Heart right ventricle (tissue), 16 donors: ENCODE data around the gene TMEM121B. TPM values are rescaled to one million over a fixed set of nuclear protein-coding genes. Genes with fewer than 3 reads are reported as not detected.

Experiments
- ATAC-seq, 8 donors: fragments of 200-7000 bp; cut with Tn5 transposase; one replicate each; pipeline ENCODE4 v1.9.1; 2020; ENCODE audit warnings: mild to moderate bottlenecking in 8 of 8, moderate library complexity in 8 of 8, moderate number of reproducible peaks in 1 of 8
- DNase-seq, 2 donors: peaks; one replicate each; pipeline ENCODE4 v3.0.0-alpha.2; 2020
- H3K27ac ChIP-seq, 10 donors: fragments of 200-600 bp; sonication (generic) in 2 of 10; one replicate each; pipeline versions ENCODE4 v1.5.0 to v1.8.0; 2020 to 2022; ENCODE audit warnings: mild to moderate bottlenecking in 3 of 10
- H3K27me3 ChIP-seq, 7 donors: fragments of 200-600 bp; one replicate each; pipeline ENCODE4 v1.8.0; 2021 to 2022; ENCODE audit warnings: mild to moderate bottlenecking in 2 of 7
- H3K36me3 ChIP-seq, 9 donors: fragments of 200-600 bp; sonication (generic) in 1 of 9; one replicate each; pipeline versions ENCODE4 v1.5.0 to v1.8.0; 2020 to 2022; ENCODE audit warnings: mild to moderate bottlenecking in 2 of 9
- H3K4me1 ChIP-seq, 9 donors: fragments of 200-600 bp; sonication (generic) in 1 of 9; one replicate each; pipeline versions ENCODE4 v1.5.0 to v1.8.0; 2020 to 2022; ENCODE audit warnings: mild to moderate bottlenecking in 4 of 9
- H3K4me3 ChIP-seq, 10 donors: fragments of 200-600 bp; sonication (generic) in 2 of 10; one replicate each; pipeline versions ENCODE4 v1.5.0 to v1.8.0; 2020 to 2022; ENCODE audit warnings: mild to moderate bottlenecking in 7 of 10, moderate library complexity in 2 of 10
- H3K9me3 ChIP-seq, 11 donors: fragments of 200-600 bp in 10 of 11; sonication (generic) in 2 of 11; one replicate each; pipeline versions ENCODE4 v1.5.0 to v1.8.0; 2013 to 2022; ENCODE audit warnings: mild to moderate bottlenecking in 2 of 11, control low read depth in 1 of 11, moderate library complexity in 1 of 11
- WGBS, 2 donors: extraction: QIAGEN DNeasy Blood & Tissue Kit; methylation state at CpG; one replicate each; pipeline ENCODE4 v1.1.7; 2013; ENCODE audit warnings: inconsistent platforms in 1 of 2; 5-methylcytosine and 5-hydroxymethylcytosine counted together
- intact Hi-C, 10 donors: fragments of 100-400 bp; cut with DNase I; formaldehyde crosslinking; loops; one replicate each; pipeline versions ENCODE4 v1.11.1 to v1.14.2; 2022
- polyA plus RNA-seq, 2 donors: library from polyadenylated mRNA; stranded (reverse); fragments of 200-250 nt; gene quantifications; one replicate each; pipeline ENCODE4 v1.2.3, GENCODE V29; 2013
- total RNA-seq, 10 donors: library from RNA; stranded (reverse); fragmentation: NEBNext Ultra II Directional in 3 of 10; extraction: Animal tissue kit (Norgen Biotek cat#: 25700) in 3 of 10; gene quantifications; one replicate each; pipeline versions ENCODE4 v1.2.1 to v1.2.4, GENCODE V29; 2021 to 2023
- TF ChIP-seq, protein P1 (sequence below), 9 donors: fragments of 200-600 bp; sonication (generic) in 2 of 9; IDR thresholded peaks; one replicate each; pipeline versions ENCODE4 v1.5.0 to v1.8.0; 2021 to 2022; ENCODE audit warnings: antibody characterized with exemption in 9 of 9, mild to moderate bottlenecking in 5 of 9, moderate library complexity in 1 of 9
- donor health status: Arrhythmogenic right ventricular cardiomyopathy.
- donor health status: ischemic (EF 13 %, LVEDD 7.1; RV severe dilation, severe dysfunction).
- donor health status: healthy with polysubstance abuse.
- donor health status: DM: no; HTN: yes; CAD: no.
- donor health status: DM: no; HTN: no; CAD: no.
- donor health status: ischemic (EF 25% LVEDD 6.9; RV normal size, moderate dysfunction).
- donor health status: ischemic (EF 25% LVEDD 5.7; RV mildly dilated, moderate dysfunction).
- donor health status: healthy.
- donor health status: DM: yes; HTN: yes; CAD: no.
- donor health status: Ischemic cardiomyopathy.
- donor health status: ischemic (EF 35%, LVEDD 5.7; RV mildly dilated, moderate dysfunction).
- donor health status: nonischemic (EF 11% LVEDD 7.7; RV severe dilation, severe dysfunction).
- donor health status: DM: yes; HTN: yes; CAD: no.
- donor health status: PGD.
- donor health status: ischemic (EF 29% LVEDD 5.4; RV normal size, mild dysfunction).
- donor health status: nonischemic (EF 23%, LVEDD 6.1; RV moderate dilation, normal function).

Gene TMEM121B
- total and polyA plus RNA-seq, 12 donors = 0.41 to 3.3 (median 1.9) TPM

DNA sequence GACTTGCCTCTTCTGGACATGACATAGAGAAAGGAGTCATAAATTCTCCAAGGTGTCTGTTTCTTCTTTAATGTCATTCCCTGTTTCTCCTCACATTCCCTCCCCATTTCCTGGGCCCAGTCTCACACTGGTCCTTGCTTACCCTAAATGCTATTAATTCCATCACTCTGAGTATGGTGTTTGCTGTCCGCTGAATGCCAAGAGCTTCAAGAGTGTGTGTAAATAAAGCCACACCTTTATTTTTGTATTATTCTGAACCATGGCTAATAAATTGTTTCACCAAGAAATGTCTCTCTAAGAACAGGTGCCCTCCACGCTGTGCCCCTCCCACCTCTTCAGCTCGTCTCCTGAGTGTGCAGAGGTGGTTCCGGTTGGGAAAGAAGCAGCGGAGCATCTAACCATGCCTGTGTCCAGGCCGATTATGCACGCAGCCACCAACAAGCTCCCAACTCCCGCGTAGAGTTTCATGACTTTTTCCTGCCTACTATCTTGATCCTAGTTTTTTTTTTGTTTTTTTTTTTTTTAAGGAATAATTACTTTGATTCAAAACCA is 8.6 kb downstream of the TMEM121B start:
- ATAC-seq (no peak), DNase-seq (no peak)
- Histone ChIP-seq H3K4me1 (peaks cover 0 to 66% (median 4%) of the 10 kb centered on the region in 9 donors), H3K27me3 (no peaks in the 10 kb centered on the region), H3K36me3 (peaks cover 0 to 36% (median 18%) of the 10 kb centered on the region in 9 donors), H3K9me3 (no peaks in the 10 kb centered on the region), H3K4me3 (no peak overlapping the region), H3K27ac (no peak overlapping the region)
- intact Hi-C loops = loop anchor here in 1 of 10 donors (10.0 kb wide), 1 partner anchor 52 kb away; no protein-coding TSS in a partner anchor
- WGBS, 2 donors = 78 to 84% methylated on average over 9 of the region's 9 CpGs
- TF ChIP-seq, protein P1, sequence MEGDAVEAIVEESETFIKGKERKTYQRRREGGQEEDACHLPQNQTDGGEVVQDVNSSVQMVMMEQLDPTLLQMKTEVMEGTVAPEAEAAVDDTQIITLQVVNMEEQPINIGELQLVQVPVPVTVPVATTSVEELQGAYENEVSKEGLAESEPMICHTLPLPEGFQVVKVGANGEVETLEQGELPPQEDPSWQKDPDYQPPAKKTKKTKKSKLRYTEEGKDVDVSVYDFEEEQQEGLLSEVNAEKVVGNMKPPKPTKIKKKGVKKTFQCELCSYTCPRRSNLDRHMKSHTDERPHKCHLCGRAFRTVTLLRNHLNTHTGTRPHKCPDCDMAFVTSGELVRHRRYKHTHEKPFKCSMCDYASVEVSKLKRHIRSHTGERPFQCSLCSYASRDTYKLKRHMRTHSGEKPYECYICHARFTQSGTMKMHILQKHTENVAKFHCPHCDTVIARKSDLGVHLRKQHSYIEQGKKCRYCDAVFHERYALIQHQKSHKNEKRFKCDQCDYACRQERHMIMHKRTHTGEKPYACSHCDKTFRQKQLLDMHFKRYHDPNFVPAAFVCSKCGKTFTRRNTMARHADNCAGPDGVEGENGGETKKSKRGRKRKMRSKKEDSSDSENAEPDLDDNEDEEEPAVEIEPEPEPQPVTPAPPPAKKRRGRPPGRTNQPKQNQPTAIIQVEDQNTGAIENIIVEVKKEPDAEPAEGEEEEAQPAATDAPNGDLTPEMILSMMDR (IDR thresholded peaks at IDR 0.05) = no peak

- H3K27ac ChIP-seq = no peak overlapping the region
- H3K4me3 ChIP-seq = no peak overlapping the region
- WGBS, 2 donors = 74 to 83% methylated on average over 13 of the region's 13 CpGs
- intact Hi-C loops = loop anchor here in 1 of 10 donors (10.0 kb wide), 1 partner anchor 54 kb away; no protein-coding TSS in a partner anchor
- H3K4me1 ChIP-seq = peaks cover 0 to 59% (median 0%) of the 10 kb centered on the region in 9 donors
- H3K9me3 ChIP-seq = no peaks in the 10 kb centered on the region
- TF ChIP-seq, protein P1 (IDR thresholded peaks at IDR 0.05) = no peak
- ATAC-seq = no peak
- H3K36me3 ChIP-seq = peaks cover 0 to 52% (median 18%) of the 10 kb centered on the region in 9 donors
- DNase-seq = no peak
- H3K27me3 ChIP-seq = no peaks in the 10 kb centered on the region
Observed at GRCh38 chr22:17110791-17111550, 10.2 kb downstream of the TMEM121B start.

DNA sequence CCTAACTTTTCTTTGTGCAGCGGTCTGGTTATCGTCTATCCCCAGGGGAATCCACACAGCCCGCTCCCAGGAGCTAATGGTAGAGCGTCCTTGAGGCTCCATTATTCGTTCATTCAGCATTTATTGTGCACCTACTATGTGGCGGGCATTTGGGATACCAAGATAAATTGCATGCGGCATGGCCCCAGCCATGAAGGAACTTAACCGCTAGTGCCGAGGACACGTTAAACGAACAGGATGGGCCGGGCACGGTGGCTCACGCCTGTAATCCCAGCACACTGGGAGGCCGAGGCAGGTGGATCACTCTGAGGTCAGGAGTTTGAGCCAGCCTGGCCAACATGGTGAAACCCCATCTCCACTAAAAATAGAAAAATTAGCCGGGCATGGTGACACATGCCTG is 11.2 kb downstream of the TMEM121B start:
- ATAC-seq (no peak), DNase-seq (no peak)
- Histone ChIP-seq H3K9me3 (no peaks in the 10 kb centered on the region), H3K4me3 (no peak overlapping the region), H3K27ac (no peak overlapping the region), H3K27me3 (no peaks in the 10 kb centered on the region), H3K36me3 (peaks cover 0 to 62% (median 18%) of the 10 kb centered on the region in 9 donors), H3K4me1 (peaks cover 0 to 59% (median 0%) of the 10 kb centered on the region in 9 donors)
- intact Hi-C loops = loop anchor here in 1 of 10 donors (10.0 kb wide), 1 partner anchor 55 kb away; no protein-coding TSS in a partner anchor
- 87 to 91% methylated on average over 16 of the region's 16 CpGs for WGBS, 2 donors
- TF ChIP-seq, protein P1 (IDR thresholded peaks at IDR 0.05) = no peak

DNA sequence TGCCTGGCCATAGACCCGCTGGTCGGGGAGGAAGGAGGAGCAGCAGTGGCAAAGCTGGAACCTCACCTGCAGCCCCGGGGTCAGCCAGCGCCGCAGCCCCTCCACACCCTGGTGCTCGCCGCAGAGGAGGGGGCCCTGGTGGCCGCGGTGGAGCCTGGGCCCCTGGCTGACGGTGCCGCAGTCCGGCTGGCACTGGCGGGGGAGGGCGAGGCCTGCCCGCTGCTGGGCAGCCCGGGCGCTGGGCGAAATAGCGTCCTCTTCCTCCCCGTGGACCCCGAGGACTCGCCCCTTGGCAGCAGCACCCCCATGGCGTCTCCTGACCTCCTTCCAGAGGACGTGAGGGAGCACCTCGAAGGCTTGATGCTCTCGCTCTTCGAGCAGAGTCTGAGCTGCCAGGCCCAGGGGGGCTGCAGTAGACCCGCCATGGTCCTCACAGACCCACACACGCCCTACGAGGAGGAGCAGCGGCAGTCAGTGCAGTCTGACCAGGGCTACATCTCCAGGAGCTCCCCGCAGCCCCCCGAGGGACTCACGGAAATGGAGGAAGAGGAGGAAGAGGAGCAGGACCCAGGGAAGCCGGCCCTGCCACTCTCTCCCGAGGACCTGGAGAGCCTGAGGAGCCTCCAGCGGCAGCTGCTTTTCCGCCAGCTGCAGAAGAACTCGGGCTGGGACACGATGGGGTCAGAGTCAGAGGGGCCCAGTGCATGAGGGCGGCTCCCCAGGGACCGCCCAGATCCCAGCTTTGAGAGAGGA is 11.9 kb downstream of the TMEM121B start:
- DNase-seq = no peak
- peaks cover 0 to 59% (median 0%) of the 10 kb centered on the region in 9 donors for H3K4me1 ChIP-seq
- peak in 1 of 8 donors; percentile 20 for ATAC-seq
- 90 to 91% methylated on average over 42 of the region's 42 CpGs for WGBS, 2 donors
- no peaks in the 10 kb centered on the region for H3K27me3 ChIP-seq
- H3K36me3 ChIP-seq = peaks cover 0 to 68% (median 18%) of the 10 kb centered on the region in 9 donors
- TF ChIP-seq, protein P1 (IDR thresholded peaks at IDR 0.05) = no peak
- intact Hi-C loops = no loop called here
- no peak overlapping the region for H3K27ac ChIP-seq
- H3K9me3 ChIP-seq = no peaks in the 10 kb centered on the region
- no peak overlapping the region for H3K4me3 ChIP-seq
